ENCODE results near the gene PACC1. TPM values are rescaled to one million over a fixed set of nuclear protein-coding genes. Genes with fewer than 3 reads are reported as not detected.

PACC1 gene
- polyA plus RNA-seq, 4 donors: 11.8 to 14.5 (median 13.9) TPM

- DNase-seq (ENCODE audit: low read depth in 4 of 4, low spot score in 3 of 4): no peak
Observed at GRCh38 chr1:212438831-212439237, 24.1 kb upstream of the PACC1 start.

- DNase-seq (ENCODE audit: low read depth in 4 of 4, low spot score in 3 of 4): no peak
Observed at GRCh38 chr1:212437179-212437798, 22.6 kb upstream of the PACC1 start.

GRCh38 chr1:212434992-212435391, 20.3 kb upstream of the PACC1 start:
- DNase-seq (ENCODE audit: low read depth in 4 of 4, low spot score in 3 of 4): no peak

GRCh38 chr1:212433577-212434462, 19.1 kb upstream of the PACC1 start:
- no peak for DNase-seq (ENCODE audit: low read depth in 4 of 4, low spot score in 3 of 4)

- DNase-seq (ENCODE audit: low read depth in 4 of 4, low spot score in 3 of 4): peak in 1 of 4 donors; percentile 45
Observed at GRCh38 chr1:212432661-212433576, 18.2 kb upstream of the PACC1 start, which contains the start of gene NENF. NENF (plus strand) TSS chr1:212432920; CDS start chr1:212432944, 24 bp downstream.

GRCh38 chr1:212432272-212432660, 17.6 kb upstream of the PACC1 start:
- no peak for DNase-seq (ENCODE audit: low read depth in 4 of 4, low spot score in 3 of 4)

GRCh38 chr1:212431644-212432043, 17.0 kb upstream of the PACC1 start:
- DNase-seq (ENCODE audit: low read depth in 4 of 4, low spot score in 3 of 4): no peak

GRCh38 chr1:212430955-212431394, 16.3 kb upstream of the PACC1 start:
- no peak for DNase-seq (ENCODE audit: low read depth in 4 of 4, low spot score in 3 of 4)

GRCh38 chr1:212430416-212430815, 15.7 kb upstream of the PACC1 start:
- no peak for DNase-seq (ENCODE audit: low read depth in 4 of 4, low spot score in 3 of 4)

- DNase-seq (ENCODE audit: low read depth in 4 of 4, low spot score in 3 of 4): no peak
Observed at GRCh38 chr1:212428496-212428895, 13.8 kb upstream of the PACC1 start.

GRCh38 chr1:212423879-212424278, 9.2 kb upstream of the PACC1 start:
- DNase-seq (ENCODE audit: low read depth in 4 of 4, low spot score in 3 of 4): no peak

- no peak for DNase-seq (ENCODE audit: low read depth in 4 of 4, low spot score in 3 of 4)
Observed at GRCh38 chr1:212421165-212421564, 6.5 kb upstream of the PACC1 start.

GRCh38 chr1:212415107-212415841, 588 bp upstream of the PACC1 start:
- no peak for DNase-seq (ENCODE audit: low read depth in 4 of 4, low spot score in 3 of 4)

- no peak for DNase-seq (ENCODE audit: low read depth in 4 of 4, low spot score in 3 of 4)
Observed at GRCh38 chr1:212413902-212414327, 771 bp downstream of the PACC1 start.

GRCh38 chr1:212412374-212412773, 2.3 kb downstream of the PACC1 start:
- no peak for DNase-seq (ENCODE audit: low read depth in 4 of 4, low spot score in 3 of 4)

GRCh38 chr1:212410231-212410820, 4.4 kb downstream of the PACC1 start:
- no peak for DNase-seq (ENCODE audit: low read depth in 4 of 4, low spot score in 3 of 4)

GRCh38 chr1:212402666-212403321, 11.9 kb downstream of the PACC1 start:
- DNase-seq (ENCODE audit: low read depth in 4 of 4, low spot score in 3 of 4): no peak

GRCh38 chr1:212401838-212402582, 12.7 kb downstream of the PACC1 start:
- no peak for DNase-seq (ENCODE audit: low read depth in 4 of 4, low spot score in 3 of 4)
